Prostate gland (tissue), 2 donors: ENCODE results near the gene NUDT22.

Source experiments
- POLR2A ChIP-seq: fragments of 450-650 bp; IDR thresholded peaks from one replicate; pipeline ENCODE4 v1.6.1; 2016; ENCODE audit warnings: antibody characterized with exemption, mild to moderate bottlenecking
- POLR2AphosphoS5 ChIP-seq: sonication (generic); formaldehyde crosslinking; IDR thresholded peaks from one replicate; pipeline ENCODE4 v1.6.1; 2017; ENCODE audit warnings: antibody characterized with exemption
- TF ChIP-seq, protein P1 (sequence below), 4 experiments: fragments of 200-600 bp in 2 of 4; fragments of 450-650 bp in 2 of 4; sonication (generic) in 2 of 4; IDR thresholded peaks; 1 replicate in 3 of 4; 2 replicates in 1 of 4; pipeline ENCODE4 v1.5.1; 2016 to 2019; ENCODE audit warnings: antibody characterized with exemption in 4 of 4, mild to moderate bottlenecking in 2 of 4, moderate library complexity in 2 of 4

GRCh38 chr11:64185175-64185692 is 40.8 kb upstream of the NUDT22 start:
- TF ChIP-seq, protein P1, sequence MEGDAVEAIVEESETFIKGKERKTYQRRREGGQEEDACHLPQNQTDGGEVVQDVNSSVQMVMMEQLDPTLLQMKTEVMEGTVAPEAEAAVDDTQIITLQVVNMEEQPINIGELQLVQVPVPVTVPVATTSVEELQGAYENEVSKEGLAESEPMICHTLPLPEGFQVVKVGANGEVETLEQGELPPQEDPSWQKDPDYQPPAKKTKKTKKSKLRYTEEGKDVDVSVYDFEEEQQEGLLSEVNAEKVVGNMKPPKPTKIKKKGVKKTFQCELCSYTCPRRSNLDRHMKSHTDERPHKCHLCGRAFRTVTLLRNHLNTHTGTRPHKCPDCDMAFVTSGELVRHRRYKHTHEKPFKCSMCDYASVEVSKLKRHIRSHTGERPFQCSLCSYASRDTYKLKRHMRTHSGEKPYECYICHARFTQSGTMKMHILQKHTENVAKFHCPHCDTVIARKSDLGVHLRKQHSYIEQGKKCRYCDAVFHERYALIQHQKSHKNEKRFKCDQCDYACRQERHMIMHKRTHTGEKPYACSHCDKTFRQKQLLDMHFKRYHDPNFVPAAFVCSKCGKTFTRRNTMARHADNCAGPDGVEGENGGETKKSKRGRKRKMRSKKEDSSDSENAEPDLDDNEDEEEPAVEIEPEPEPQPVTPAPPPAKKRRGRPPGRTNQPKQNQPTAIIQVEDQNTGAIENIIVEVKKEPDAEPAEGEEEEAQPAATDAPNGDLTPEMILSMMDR (IDR thresholded peaks at IDR 0.05): peak in 2 of 4 experiments; percentile 73
- peak; percentile 96 for TF ChIP-seq POLR2A
- no peak for TF ChIP-seq POLR2AphosphoS5
